GM18870 (cell line): ENCODE results near the gene FAM193A.
"Not testable (repeated sequence)": the region's sequence is repeated elsewhere in the genome, so short reads cannot be mapped to it uniquely, and the experiment has no call there.

Source experiments
- ATAC-seq: cut with Tn5 transposase; IDR thresholded peaks from one replicate; pipeline ENCODE4 v1.9.1; 2021; ENCODE audit warnings: moderate library complexity; ENCODE audit not compliant: unreplicated experiment

Gene FAM193A

GRCh38 chr4:2744576-2745270, 208.3 kb downstream of the FAM193A start:
- no peak for ATAC-seq

DNA sequence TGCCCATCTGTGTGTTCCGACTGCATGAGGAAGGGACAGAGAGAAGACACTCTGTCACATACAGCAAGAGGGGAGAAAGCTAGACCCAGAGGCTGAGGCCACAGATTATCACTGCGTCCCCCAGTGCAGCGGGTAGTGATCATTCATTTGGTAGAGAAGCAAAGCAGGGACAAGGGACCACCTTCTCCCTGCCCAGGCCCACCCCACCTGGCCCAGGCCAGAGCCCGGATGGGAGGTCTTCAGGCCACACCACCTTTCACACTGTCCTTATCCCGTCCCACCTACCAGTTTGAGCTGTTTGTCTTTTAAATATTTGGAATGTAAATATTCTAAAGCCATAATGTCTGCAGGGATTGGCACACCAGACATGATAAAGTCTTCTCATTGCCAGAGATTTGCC, 209.1 kb downstream of the FAM193A start:
- no peak for ATAC-seq

DNA sequence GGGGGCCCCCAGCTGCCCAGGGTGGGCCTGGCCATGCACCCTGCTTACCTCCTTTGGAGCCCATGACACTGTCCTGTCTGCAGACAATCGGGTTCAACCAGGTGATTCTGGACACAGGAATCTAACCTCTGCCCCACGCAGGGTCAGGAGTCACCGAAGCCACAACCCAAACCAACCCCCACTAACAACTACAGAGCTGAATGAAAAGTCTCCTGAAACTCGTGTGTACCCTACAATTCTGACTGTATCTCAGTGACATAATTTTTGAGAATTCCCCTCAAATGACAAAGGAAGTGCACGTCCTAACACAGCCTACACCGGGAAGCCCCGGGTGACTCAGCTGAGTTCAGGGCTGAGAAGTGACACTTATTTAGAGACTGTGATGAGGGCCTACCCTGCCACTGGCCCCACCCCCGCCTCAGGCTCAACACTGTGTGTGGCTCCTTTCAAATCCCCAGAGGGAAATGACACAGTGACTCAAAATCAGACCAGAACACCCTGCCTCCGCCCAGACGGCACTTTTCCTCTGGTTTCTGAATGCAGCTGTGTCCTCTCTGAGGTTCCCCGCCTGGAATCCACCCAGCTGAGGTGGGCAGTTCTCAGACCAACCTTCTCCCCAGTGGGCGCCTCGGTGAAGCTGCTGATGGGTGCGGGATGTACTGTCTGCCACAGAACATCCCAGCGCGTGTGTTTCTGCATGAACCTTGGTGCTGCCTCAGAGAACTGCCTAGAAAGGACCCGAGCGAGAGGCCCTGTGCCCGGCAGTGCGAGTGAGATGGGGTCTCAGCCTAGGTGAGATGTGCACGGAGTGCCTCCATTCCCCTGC, 209.7 kb downstream of the FAM193A start:
- ATAC-seq, result peak; percentile 93

GRCh38 chr4:2746891-2747695, 210.6 kb downstream of the FAM193A start:
- no peak for ATAC-seq

GRCh38 chr4:2750719-2751605, 214.5 kb downstream of the FAM193A start:
- ATAC-seq, result no peak

- no peak for ATAC-seq
These were observed 217.0 kb downstream of the FAM193A start for GRCh38 chr4:2753436-2753835.

- no peak for ATAC-seq
These were observed 218.7 kb downstream of the FAM193A start for GRCh38 chr4:2754848-2755819.

GRCh38 chr4:2755821-2756690, 219.6 kb downstream of the FAM193A start, which contains the start of gene TNIP2:
TNIP2 (minus strand) TSS chr4:2756336; CDS start chr4:2756289, 47 bp downstream.
- no peak for ATAC-seq

GRCh38 chr4:2756691-2757350, 220.4 kb downstream of the FAM193A start:
- ATAC-seq, result no peak

- ATAC-seq, result no peak
These were observed 221.0 kb downstream of the FAM193A start for GRCh38 chr4:2757426-2757825.

GRCh38 chr4:2761035-2761923, 224.8 kb downstream of the FAM193A start:
- ATAC-seq, result no peak

GRCh38 chr4:2762048-2762447, 225.6 kb downstream of the FAM193A start:
- ATAC-seq, result no peak

DNA sequence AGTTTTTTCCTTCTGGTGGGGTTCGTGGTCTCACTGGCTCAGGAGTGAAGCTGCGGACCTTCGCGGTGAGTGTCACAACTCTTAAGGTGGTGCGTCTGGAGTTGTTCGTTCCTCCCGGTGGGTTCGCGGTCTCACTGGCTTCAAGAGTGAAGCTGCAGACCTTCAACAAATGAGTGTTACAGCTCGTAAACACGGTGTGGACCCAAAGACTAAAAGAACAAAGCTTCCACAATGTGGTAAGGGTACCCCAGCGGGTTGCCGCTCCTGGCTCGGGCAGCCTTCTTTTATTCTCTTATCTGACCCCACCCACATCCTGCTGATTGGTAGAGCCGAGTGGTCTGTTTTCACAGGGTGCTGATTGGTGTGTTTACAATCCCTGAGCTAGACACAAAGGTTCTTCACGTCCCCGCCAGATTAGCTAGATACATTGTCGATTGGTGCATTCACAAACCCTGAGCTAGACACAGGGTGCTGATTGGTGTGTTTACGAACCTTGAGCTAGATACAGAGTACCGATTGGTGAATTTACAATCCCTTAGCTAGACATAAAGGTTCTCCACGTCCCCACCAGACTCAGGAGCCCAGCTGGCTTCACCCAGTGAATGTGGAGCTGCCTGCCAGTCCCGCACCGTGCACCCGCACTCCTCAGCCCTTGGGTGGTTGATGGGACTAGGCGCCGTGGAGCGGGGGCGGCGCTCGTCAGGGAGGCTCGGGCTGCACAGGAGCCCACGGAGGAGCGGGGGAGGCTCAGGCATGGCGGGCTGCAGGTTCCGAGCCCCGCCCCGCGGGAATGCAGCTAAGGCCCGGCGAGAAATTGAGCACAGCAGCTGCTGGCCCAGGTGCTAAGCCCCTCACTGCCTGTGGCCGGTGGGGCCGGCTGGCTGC, 226.3 kb downstream of the FAM193A start:
- ATAC-seq, result not testable (repeated sequence)

GRCh38 chr4:2763511-2763967, 227.1 kb downstream of the FAM193A start:
- ATAC-seq, result no peak

DNA sequence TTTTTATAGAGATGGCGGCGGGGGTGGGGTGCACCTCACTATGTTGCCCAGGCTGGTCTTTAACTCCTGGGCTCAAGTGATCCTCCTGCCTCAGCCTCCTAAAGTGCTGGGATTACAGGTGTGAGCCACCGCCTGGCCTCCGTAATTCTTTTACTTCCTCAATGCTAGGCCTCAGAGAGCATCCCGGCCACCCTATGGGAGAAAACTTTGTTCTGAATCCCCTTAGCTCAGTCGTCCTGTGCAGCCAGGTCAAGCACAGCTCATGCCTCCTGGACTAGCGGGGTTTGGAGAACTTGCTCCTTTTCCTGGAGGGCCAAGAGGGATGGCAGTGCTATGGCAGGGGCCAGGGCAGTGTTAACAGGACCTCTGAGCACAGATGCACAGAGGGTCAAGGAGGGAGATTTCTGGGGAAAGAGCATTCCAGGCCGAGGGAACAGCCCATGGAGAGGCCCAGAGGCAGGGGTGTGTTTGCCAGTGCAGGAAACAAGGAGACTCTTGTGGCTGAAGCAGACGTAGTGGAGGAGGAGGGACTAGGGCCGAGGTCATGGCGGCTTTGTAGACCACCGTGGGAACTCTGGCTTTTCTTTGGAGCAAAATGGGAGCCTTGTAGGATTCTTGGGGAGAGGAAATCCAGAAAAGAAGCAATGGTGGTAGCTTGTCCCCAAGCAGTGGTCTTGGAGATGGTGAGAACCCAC, 229.5 kb downstream of the FAM193A start:
- no peak for ATAC-seq
